SU-DHL-6 (cell line): ENCODE data around the gene SLC9A5.

Experiments used
- CTCF ChIP-seq: fragments of 200-600 bp; sonication (generic); IDR thresholded peaks from one replicate; pipeline ENCODE4 v1.5.1; 2017; ENCODE audit warnings: antibody characterized with exemption, mild to moderate bottlenecking, low read length, moderate library complexity; ENCODE audit not compliant: insufficient read depth, poor library complexity, severe bottlenecking
- EZH2phosphoT487 ChIP-seq: fragments of 200-600 bp; sonication (generic), shearing (Covaris generic); conservative IDR thresholded peaks from 2 replicates; pipeline ENCODE4 v1.6.1; 2018; ENCODE audit warnings: mild to moderate bottlenecking, antibody characterized with exemption, low read length, moderate library complexity, mixed read lengths

GRCh38 chr16:67245186-67245585 is 3.6 kb upstream of the SLC9A5 start:
- no peak for TF ChIP-seq EZH2phosphoT487
- no peak for TF ChIP-seq CTCF
